Right ventricle myocardium superior (tissue), 1 donor: ENCODE data around the gene TK1. TPM values are rescaled to one million over a fixed set of nuclear protein-coding genes. Genes with fewer than 3 reads are reported as not detected.

Experiments used
- ATAC-seq: fragments of 200-7000 bp; cut with Tn5 transposase; one replicate; pipeline ENCODE4 v1.9.1; 2020; ENCODE audit warnings: mild to moderate bottlenecking; ENCODE audit not compliant: poor library complexity
- DNase-seq: peaks from one replicate; pipeline ENCODE4 v3.0.0-alpha.2; 2020
- intact Hi-C: fragments of 100-400 bp; cut with DNase I; formaldehyde crosslinking; loops from one replicate; pipeline ENCODE4 v1.11.2; 2022
- total RNA-seq: library from RNA; stranded (reverse); fragmentation: NEBNext Ultra II Directional; extraction: Animal tissue kit (Norgen Biotek cat#: 25700); gene quantifications from one replicate; pipeline ENCODE4 v1.2.1, GENCODE V29; 2021
- donor health status: DM: no; HTN: yes; CAD: no; lungs with severe emphysema.

The TK1 gene
- total RNA-seq, 1 donor from 2014 or later: 2.6 TPM

DNA sequence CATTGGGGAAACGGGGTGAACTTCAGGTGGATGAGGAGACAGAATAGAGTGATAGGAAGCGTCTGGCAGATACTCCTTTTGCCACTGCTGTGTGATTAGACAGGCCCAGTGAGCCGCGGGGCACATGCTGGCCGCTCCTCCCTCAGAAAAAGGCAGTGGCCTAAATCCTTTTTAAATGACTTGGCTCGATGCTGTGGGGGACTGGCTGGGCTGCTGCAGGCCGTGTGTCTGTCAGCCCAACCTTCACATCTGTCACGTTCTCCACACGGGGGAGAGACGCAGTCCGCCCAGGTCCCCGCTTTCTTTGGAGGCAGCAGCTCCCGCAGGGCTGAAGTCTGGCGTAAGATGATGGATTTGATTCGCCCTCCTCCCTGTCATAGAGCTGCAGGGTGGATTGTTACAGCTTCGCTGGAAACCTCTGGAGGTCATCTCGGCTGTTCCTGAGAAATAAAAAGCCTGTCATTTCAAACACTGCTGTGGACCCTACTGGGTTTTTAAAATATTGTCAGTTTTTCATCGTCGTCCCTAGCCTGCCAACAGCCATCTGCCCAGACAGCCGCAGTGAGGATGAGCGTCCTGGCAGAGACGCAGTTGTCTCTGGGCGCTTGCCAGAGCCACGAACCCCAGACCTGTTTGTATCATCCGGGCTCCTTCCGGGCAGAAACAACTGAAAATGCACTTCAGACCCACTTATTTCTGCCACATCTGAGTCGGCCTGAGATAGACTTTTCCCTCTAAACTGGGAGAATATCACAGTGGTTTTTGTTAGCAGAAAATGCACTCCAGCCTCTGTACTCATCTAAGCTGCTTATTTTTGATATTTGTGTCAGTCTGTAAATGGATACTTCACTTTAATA is 37.6 kb upstream of the TK1 start:
- DNase-seq (no peak), ATAC-seq (no peak)
- intact Hi-C loops: no loop called here

DNA sequence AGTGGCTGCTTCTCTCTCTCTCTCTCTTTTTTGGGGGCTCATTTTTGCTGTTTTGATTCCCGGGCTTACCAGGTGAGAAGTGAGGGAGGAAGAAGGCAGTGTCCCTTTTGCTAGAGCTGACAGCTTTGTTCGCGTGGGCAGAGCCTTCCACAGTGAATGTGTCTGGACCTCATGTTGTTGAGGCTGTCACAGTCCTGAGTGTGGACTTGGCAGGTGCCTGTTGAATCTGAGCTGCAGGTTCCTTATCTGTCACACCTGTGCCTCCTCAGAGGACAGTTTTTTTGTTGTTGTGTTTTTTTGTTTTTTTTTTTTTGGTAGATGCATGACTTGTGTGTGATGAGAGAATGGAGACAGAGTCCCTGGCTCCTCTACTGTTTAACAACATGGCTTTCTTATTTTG is 36.9 kb upstream of the TK1 start:
- no peak for ATAC-seq
- no peak for DNase-seq
- intact Hi-C loops: no loop called here

GRCh38 chr17:78223061-78223460 is 36.2 kb upstream of the TK1 start:
- ATAC-seq (no peak), DNase-seq (no peak)
- intact Hi-C loops: no loop called here

GRCh38 chr17:78219396-78220150 is 32.7 kb upstream of the TK1 start:
- DNase-seq: no peak
- no peak for ATAC-seq
- intact Hi-C loops: no loop called here

DNA sequence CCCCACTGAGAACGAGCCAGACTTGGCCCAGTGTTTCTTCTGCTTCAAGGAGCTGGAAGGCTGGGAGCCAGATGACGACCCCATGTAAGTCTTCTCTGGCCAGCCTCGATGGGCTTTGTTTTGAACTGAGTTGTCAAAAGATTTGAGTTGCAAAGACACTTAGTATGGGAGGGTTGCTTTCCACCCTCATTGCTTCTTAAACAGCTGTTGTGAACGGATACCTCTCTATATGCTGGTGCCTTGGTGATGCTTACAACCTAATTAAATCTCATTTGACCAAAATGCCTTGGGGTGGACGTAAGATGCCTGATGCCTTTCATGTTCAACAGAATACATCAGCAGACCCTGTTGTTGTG is 27.8 kb upstream of the TK1 start:
- ATAC-seq (no peak), DNase-seq (no peak)
- intact Hi-C loops: no loop called here

DNA sequence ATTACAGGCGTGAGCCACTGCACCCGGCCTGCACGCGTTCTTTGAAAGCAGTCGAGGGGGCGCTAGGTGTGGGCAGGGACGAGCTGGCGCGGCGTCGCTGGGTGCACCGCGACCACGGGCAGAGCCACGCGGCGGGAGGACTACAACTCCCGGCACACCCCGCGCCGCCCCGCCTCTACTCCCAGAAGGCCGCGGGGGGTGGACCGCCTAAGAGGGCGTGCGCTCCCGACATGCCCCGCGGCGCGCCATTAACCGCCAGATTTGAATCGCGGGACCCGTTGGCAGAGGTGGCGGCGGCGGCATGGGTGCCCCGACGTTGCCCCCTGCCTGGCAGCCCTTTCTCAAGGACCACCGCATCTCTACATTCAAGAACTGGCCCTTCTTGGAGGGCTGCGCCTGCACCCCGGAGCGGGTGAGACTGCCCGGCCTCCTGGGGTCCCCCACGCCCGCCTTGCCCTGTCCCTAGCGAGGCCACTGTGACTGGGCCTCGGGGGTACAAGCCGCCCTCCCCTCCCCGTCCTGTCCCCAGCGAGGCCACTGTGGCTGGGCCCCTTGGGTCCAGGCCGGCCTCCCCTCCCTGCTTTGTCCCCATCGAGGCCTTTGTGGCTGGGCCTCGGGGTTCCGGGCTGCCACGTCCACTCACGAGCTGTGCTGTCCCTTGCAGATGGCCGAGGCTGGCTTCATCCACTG is 27.3 kb upstream of the TK1 start, which contains the start of gene BIRC5:
TSS of gene BIRC5 (plus strand) at position 238 of the 690 bp plus-strand sequence. CDS start at position 302, 64 bp downstream.
- intact Hi-C loops: no loop called here

GRCh38 chr17:78211032-78211431 is 24.2 kb upstream of the TK1 start:
- no peak for DNase-seq
- intact Hi-C loops: no loop called here
- ATAC-seq: no peak

More for the DNA sequence above, 27.3 kb upstream of the TK1 start, which contains the start of gene BIRC5:
- peak; percentile 95 for DNase-seq
- peak; percentile 100 for ATAC-seq

DNA sequence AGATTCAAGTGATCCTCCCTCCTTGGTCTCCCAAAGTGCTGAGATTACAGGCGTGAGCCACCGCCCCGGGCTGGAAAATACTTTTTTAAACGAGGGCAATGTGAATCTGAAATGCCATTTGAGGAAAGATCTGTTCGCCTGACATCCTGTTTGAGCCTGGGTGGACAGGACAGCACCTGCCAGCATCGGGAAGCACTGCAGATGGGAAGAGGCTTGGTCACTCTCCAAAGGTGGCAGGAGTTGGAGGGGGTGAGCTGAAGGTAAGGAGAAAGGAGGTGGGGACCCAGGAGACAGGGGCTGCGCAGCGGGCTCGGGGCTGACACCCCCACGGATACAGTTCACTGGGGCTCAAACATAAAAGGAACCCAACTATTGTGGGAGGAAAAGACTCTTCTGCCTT is 23.3 kb upstream of the TK1 start:
- ATAC-seq (no peak), DNase-seq (no peak)
- intact Hi-C loops: no loop called here

GRCh38 chr17:78208486-78208885 is 21.6 kb upstream of the TK1 start:
- intact Hi-C loops: no loop called here

GRCh38 chr17:78206298-78206697 is 19.4 kb upstream of the TK1 start:
- intact Hi-C loops: no loop called here
- no peak for ATAC-seq
- DNase-seq: no peak

More at GRCh38 chr17:78208486-78208885, 21.6 kb upstream of the TK1 start:
- DNase-seq: no peak
- no peak for ATAC-seq

- DNase-seq: no peak
- intact Hi-C loops: no loop called here
- ATAC-seq: no peak
Observed at GRCh38 chr17:78205124-78205775, 18.4 kb upstream of the TK1 start.

DNA sequence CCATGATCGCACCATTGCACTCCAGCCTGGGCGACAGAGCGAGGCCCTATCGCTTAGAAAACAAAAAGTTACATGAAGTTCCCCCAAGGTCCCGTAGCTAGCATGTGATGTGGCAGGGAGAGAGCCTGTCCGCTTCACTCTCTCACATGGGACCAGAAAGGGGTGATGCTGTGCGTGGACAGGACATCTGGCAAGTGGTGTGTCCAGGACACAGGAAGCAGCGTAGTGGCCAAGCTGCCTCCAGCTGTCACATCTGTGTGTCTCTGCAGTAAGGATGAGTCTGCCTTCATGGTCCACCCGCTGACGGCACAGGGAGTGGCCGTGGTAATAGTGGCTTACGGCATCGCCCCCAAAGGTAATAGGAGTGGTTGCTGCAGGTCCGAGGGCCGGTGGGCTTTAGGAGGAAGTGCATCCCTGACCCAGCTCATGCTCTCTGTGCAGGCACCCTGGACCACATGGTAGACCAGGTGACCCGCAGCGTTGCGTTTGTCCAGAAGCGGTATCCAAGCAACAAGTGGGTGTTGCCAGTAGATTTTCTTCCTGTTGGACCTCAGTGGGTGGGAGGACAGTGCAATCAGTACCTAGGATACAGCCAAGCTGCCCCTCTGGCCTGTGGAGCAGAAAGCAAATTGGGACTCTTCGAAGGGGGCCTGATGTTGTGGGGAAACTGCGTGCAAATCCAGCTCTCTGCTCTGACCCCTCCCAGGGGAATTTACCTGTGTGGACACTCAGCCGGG is 17.7 kb upstream of the TK1 start:
- ATAC-seq: no peak
- intact Hi-C loops: no loop called here
- DNase-seq: no peak

DNA sequence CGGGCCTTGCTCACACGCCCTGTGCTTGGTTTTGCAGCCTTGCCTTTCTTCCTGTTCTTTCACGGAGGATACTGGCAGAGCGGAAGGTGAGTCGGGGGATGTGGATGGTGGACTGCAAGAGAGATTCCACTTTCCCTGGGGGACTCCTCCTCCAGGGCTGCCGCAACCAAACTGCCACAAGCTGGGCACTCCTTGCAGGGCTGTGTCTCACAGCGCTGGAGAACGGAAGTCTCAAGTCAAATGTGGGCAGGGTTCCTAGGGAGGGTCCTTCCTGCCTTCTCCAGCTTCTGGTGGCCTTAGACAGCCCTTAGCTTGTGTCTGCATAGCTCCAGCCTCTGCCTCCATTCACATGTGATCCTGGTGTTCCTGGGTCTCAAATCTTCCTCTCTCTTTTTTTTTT is 15.8 kb upstream of the TK1 start:
- no peak for DNase-seq
- ATAC-seq: no peak
- intact Hi-C loops: no loop called here

GRCh38 chr17:78200451-78200850 is 13.6 kb upstream of the TK1 start:
- ATAC-seq (no peak), DNase-seq (no peak)
- intact Hi-C loops: no loop called here

GRCh38 chr17:78197147-78197832 is 10.4 kb upstream of the TK1 start:
- ATAC-seq: peak; percentile 73
- intact Hi-C loops: no loop called here
- DNase-seq: peak; percentile 50

- ATAC-seq: no peak
- intact Hi-C loops: no loop called here
- no peak for DNase-seq
Observed at GRCh38 chr17:78196716-78197115, 9.9 kb upstream of the TK1 start.

DNA sequence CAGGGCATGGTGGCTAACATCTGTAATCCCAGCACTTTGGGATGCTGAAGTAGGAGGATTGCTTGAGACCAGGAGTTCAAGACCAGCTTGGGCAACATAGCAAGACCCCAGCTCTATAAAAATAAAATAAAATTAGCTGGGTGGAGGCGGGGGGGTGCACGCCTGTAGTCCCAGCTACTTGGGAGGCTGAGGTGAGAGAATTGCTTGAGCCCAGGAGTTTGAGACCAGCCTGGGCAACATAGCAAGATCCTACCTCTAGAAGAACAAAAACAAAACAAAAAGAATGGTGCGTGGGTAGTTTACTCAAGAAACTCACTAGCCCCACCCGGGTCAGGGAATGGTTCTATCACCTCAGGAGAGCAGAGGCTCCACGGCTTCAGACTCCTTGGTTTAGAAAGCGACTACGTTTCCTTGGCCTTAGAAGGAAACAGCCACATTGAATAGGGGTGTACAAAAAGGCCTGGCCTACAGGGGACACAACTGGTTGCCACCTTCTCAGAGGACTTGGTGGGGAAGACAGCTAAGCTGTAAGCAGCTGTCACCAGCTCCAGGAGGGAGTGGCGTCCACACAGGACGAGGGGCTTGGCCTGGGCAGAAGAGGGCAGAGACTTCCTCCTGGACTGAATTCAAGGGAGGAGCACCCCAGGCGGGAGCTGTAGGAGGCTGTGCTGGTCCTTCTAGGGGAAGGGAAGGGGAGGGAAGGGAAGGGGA is 716 bp downstream of the TK1 start:
- ATAC-seq (peak; percentile 32), DNase-seq (peak; percentile 62)
- intact Hi-C loops: no loop called here
